ENCODE measurements around the gene MGLL.

- TF ChIP-seq GATA2 (IDR thresholded peaks at IDR 0.05; ENCODE audit: low read depth, low read length) (no peak), GATA3 (IDR thresholded peaks at IDR 0.05; ENCODE audit: low read depth, low read length) (no peak)
Measured at GRCh38 chr3:127811717-127812116, 10.6 kb downstream of the MGLL start.
